Keratinocyte (primary cell): ENCODE data around the gene PAPPA2. TPM values are rescaled to one million over a fixed set of nuclear protein-coding genes. Genes with fewer than 3 reads are reported as not detected.

Experiments
- DNase-seq: peaks from one replicate; pipeline ENCODE4 v3.0.0-alpha.2; 2011; ENCODE audit warnings: low read depth, missing footprints, low spot score
- FAIRE-seq: peaks from 2 replicates; lab custom pipeline; 2011; peaks lifted over from hg19 to GRCh38; lab: Jason Lieb, UNC
- H2AFZ ChIP-seq: 2 replicates; pipeline ENCODE4 v1.6.0; 2012; ENCODE audit warnings: low read length, control low read depth, inconsistent platforms; ENCODE audit not compliant: control insufficient read depth
- H3K27ac ChIP-seq: 2 replicates; pipeline ENCODE4 v1.5.1; 2011; ENCODE audit warnings: low read length; ENCODE audit not compliant: control insufficient read depth, insufficient read depth
- H3K27me3 ChIP-seq: 3 replicates; pipeline ENCODE4 v1.6.0; 2011; ENCODE audit warnings: low read length; ENCODE audit not compliant: control insufficient read depth, insufficient read depth; ENCODE audit errors: extremely low read depth
- H3K36me3 ChIP-seq, 2 experiments: 2 replicates in 1 of 2; 3 replicates in 1 of 2; pipeline ENCODE4 v1.5.1; 2011; ENCODE audit warnings: low read length in 2 of 2, mild to moderate bottlenecking in 1 of 2; ENCODE audit not compliant: control insufficient read depth in 2 of 2, insufficient read depth in 2 of 2; ENCODE audit errors: extremely low read depth in 1 of 2
- H3K4me1 ChIP-seq: 3 replicates; pipeline ENCODE4 v1.5.1; 2011; ENCODE audit warnings: low read length; ENCODE audit not compliant: control insufficient read depth, insufficient read depth; ENCODE audit errors: extremely low read depth
- H3K4me2 ChIP-seq: 3 replicates; pipeline ENCODE4 v1.6.0; 2011; ENCODE audit warnings: low read depth, low read length; ENCODE audit not compliant: control insufficient read depth, insufficient read depth; ENCODE audit errors: extremely low read depth
- H3K4me3 ChIP-seq, 3 experiments: fragments of 200-600 bp in 1 of 3; sonication (generic) in 1 of 3; 2 replicates in 2 of 3; 3 replicates in 1 of 3; pipeline ENCODE4 v1.5.1; 2011 to 2016; ENCODE audit warnings: low read length in 3 of 3, mild to moderate bottlenecking in 3 of 3, control low read depth in 2 of 3, inconsistent platforms in 1 of 3, low read depth in 1 of 3, mixed read lengths in 1 of 3, mixed run types in 1 of 3, moderate library complexity in 1 of 3; ENCODE audit not compliant: control insufficient read depth in 2 of 3, insufficient read depth in 2 of 3; ENCODE audit errors: extremely low read depth in 1 of 3
- H3K79me2 ChIP-seq: 2 replicates; pipeline ENCODE4 v1.6.0; 2012; ENCODE audit warnings: low read length; ENCODE audit not compliant: control insufficient read depth, insufficient read depth
- H3K9ac ChIP-seq: 3 replicates; pipeline ENCODE4 v1.6.0; 2011; ENCODE audit warnings: low read length; ENCODE audit not compliant: control insufficient read depth, insufficient read depth; ENCODE audit errors: extremely low read depth
- H3K9me1 ChIP-seq: 3 replicates; pipeline ENCODE4 v1.6.0; 2011; ENCODE audit warnings: low read length; ENCODE audit not compliant: control insufficient read depth, insufficient read depth; ENCODE audit errors: extremely low read depth
- H3K9me3 ChIP-seq: 2 replicates; pipeline ENCODE4 v1.5.1; 2012; ENCODE audit warnings: low read depth, low read length; ENCODE audit not compliant: control insufficient read depth
- H4K20me1 ChIP-seq: 3 replicates; pipeline ENCODE4 v1.6.0; 2011; ENCODE audit warnings: low read length; ENCODE audit not compliant: control insufficient read depth, insufficient read depth; ENCODE audit errors: extremely low read depth
- EZH2 ChIP-seq: IDR thresholded peaks from one replicate; pipeline ENCODE4 v1.6.1; 2012; ENCODE audit warnings: inconsistent platforms, mild to moderate bottlenecking, low read length, moderate library complexity
- dilution Hi-C: fragments of 300-500 bp; cut with MboI; formaldehyde crosslinking; loops from one replicate; pipeline ENCODE4 v1.7.0; 2020; ENCODE audit warnings: low sequenced_read_pairs; ENCODE audit not compliant: extremely low pct_ligation_motif_present
- polyA plus RNA-seq, 5 experiments: library from polyadenylated mRNA; depleted of rRNA in 3 of 5; stranded (reverse) in 3 of 5; stranded (forward) in 1 of 5; unstranded in 1 of 5; fragments of >200 nt; gene quantifications; 1 replicate in 1 of 5; 2 replicates in 3 of 5; 3 replicates in 1 of 5; pipeline versions ENCODE4 v1.2.1 to v1.2.3, GENCODE V29; 2011 to 2012; ENCODE audit warnings: missing spikeins in 2 of 5, low read depth in 1 of 5, low replicate concordance in 1 of 5
- TF ChIP-seq, protein P1 (sequence below), 3 experiments: IDR thresholded peaks in 1 of 3; conservative IDR thresholded peaks in 1 of 3; optimal IDR thresholded peaks in 1 of 3; 2 replicates in 2 of 3; 3 replicates in 1 of 3; pipeline versions ENCODE3 to v1.5.1; 2011; ENCODE audit warnings: low read length in 3 of 3, mild to moderate bottlenecking in 3 of 3, moderate library complexity in 2 of 3, control low read depth in 1 of 3, inconsistent platforms in 1 of 3; ENCODE audit not compliant: insufficient read depth in 2 of 3; ENCODE audit errors: extremely low read depth in 1 of 3

PAPPA2 gene
- polyA plus RNA-seq, 1 donor (not counting 4 experiments of a cell fraction or from before 2014, with no cell fraction given) = 0.07 TPM

DNA sequence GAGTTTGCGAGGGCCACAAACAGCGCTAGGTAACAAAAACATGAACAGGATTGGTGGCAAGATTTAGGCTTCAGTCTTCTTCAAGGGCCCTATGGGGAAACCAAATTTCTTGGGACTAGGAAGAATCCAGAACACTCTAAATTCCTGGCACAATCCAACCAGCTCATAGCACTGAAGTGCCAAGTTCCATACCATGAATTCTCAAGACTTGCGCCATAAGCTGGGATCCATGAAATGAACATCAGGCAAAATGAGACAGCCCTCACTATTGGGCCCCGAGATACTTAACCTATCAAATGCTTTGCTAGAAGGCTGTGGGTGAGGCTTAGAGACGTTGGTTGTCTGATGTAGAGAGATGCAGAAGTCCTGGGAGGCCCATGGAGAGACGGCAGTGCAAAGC lies 322.1 kb downstream of the PAPPA2 start:
- Histone ChIP-seq H3K4me3 (no peak overlapping the region), H3K9me3 (no peaks in the 10 kb centered on the region), H3K27ac (no peak overlapping the region), H3K9me1 (peaks cover 2% of the 10 kb centered on the region), H3K27me3 (peaks cover 6% of the 10 kb centered on the region), H3K36me3 (no peaks in the 10 kb centered on the region), H3K4me1 (no peaks in the 10 kb centered on the region), H3K9ac (no peak overlapping the region), H2AFZ (no peak overlapping the region), H4K20me1 (no peaks in the 10 kb centered on the region), H3K4me2 (no peak overlapping the region), H3K79me2 (no peaks in the 10 kb centered on the region)
- DNase-seq (no peak), FAIRE-seq (no peak)
- dilution Hi-C loops = no loop called here
- TF ChIP-seq EZH2 = no peak
- TF ChIP-seq, protein P1, sequence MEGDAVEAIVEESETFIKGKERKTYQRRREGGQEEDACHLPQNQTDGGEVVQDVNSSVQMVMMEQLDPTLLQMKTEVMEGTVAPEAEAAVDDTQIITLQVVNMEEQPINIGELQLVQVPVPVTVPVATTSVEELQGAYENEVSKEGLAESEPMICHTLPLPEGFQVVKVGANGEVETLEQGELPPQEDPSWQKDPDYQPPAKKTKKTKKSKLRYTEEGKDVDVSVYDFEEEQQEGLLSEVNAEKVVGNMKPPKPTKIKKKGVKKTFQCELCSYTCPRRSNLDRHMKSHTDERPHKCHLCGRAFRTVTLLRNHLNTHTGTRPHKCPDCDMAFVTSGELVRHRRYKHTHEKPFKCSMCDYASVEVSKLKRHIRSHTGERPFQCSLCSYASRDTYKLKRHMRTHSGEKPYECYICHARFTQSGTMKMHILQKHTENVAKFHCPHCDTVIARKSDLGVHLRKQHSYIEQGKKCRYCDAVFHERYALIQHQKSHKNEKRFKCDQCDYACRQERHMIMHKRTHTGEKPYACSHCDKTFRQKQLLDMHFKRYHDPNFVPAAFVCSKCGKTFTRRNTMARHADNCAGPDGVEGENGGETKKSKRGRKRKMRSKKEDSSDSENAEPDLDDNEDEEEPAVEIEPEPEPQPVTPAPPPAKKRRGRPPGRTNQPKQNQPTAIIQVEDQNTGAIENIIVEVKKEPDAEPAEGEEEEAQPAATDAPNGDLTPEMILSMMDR (optimal IDR thresholded peaks at IDR 0.05 in 1 of 3, IDR thresholded peaks at IDR 0.05 in 1 of 3, conservative IDR thresholded peaks at IDR 0.05 in 1 of 3; ENCODE audit: extremely low read depth in 1 of 3, insufficient read depth in 2 of 3, low read length in 3 of 3) = no peak

DNA sequence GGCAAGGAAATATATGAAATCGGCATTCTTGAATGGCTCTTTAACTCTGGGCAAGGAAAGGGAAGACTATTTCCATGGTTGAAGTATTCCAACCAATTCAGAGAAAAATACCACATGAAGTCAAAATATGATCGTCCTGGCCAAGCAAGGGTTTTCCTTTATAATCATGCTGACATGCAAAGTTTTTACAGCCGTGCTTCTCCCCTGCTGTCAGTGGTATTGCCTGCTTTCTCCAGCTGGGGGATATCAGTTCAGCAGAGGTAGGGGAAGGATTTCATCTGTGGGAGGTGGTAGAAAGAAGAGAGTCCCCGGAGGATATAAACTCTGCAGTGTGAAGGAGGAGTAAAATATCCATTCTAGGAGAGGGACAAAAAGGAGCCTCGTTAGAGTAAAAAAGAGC lies 322.8 kb downstream of the PAPPA2 start:
- DNase-seq (no peak), FAIRE-seq (no peak)
- H3K4me3 ChIP-seq = no peak overlapping the region
- H2AFZ ChIP-seq = no peak overlapping the region
- peaks cover 2% of the 10 kb centered on the region for H3K9me1 ChIP-seq
- no peak overlapping the region for H3K27ac ChIP-seq
- H3K79me2 ChIP-seq = no peaks in the 10 kb centered on the region
- peaks cover 6% of the 10 kb centered on the region for H3K27me3 ChIP-seq
- H3K4me2 ChIP-seq = no peak overlapping the region
- no peaks in the 10 kb centered on the region for H4K20me1 ChIP-seq
- dilution Hi-C loops = no loop called here
- H3K9me3 ChIP-seq = no peaks in the 10 kb centered on the region
- no peaks in the 10 kb centered on the region for H3K4me1 ChIP-seq
- H3K9ac ChIP-seq = no peak overlapping the region
- no peak for TF ChIP-seq EZH2
- TF ChIP-seq, protein P1 (optimal IDR thresholded peaks at IDR 0.05 in 1 of 3, IDR thresholded peaks at IDR 0.05 in 1 of 3, conservative IDR thresholded peaks at IDR 0.05 in 1 of 3; ENCODE audit: extremely low read depth in 1 of 3, insufficient read depth in 2 of 3, low read length in 3 of 3) = no peak
- H3K36me3 ChIP-seq = no peaks in the 10 kb centered on the region
